Hindlimb muscle (tissue), 1 donor: ENCODE data around the gene CAPZA3. TPM values are rescaled to one million over a fixed set of nuclear protein-coding genes. Genes with fewer than 3 reads are reported as not detected.
"Not testable (repeated sequence)": the region's sequence is repeated elsewhere in the genome, so short reads cannot be mapped to it uniquely, and the experiment has no call there.

Experiments used
- DNase-seq: peaks from one replicate; pipeline ENCODE4 v3.0.0-alpha.2; 2013
- polyA plus RNA-seq: library from polyadenylated mRNA; unstranded; fragments of 120-200 nt; gene quantifications from one replicate; pipeline ENCODE4 v1.2.1, GENCODE V29; 2013; ENCODE audit not compliant: insufficient read length

Gene CAPZA3
- polyA plus RNA-seq, 1 donor, result not detected

DNA sequence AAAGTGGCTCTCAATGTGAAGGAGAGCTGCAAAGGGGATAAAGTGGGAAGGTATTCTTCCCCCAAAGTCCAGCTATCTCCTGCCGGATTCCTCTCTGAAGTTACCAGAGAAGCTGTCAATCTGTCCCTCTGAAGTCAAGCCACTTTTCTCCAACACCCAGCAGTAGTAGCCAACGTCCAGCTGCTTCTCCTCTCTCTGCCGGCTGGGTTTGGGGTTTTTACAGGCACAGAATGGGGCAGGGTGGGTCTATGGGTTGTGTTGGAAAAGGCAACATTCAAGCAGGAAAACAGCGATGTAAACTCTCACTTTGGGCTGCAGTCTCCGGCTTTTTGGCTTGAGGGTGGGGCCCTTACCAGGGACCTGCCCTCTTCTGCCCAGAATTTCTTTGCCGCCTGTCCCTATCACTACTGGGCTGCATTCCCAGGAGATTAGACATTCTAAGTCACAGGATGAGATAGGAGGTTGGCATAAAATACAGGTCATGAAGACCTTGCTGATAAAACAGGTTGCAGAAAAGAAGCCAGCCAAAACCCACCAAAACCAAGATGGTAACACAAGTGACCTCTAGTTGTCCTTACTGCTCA is 16.3 kb downstream of the CAPZA3 start:
- DNase-seq, result no peak

DNA sequence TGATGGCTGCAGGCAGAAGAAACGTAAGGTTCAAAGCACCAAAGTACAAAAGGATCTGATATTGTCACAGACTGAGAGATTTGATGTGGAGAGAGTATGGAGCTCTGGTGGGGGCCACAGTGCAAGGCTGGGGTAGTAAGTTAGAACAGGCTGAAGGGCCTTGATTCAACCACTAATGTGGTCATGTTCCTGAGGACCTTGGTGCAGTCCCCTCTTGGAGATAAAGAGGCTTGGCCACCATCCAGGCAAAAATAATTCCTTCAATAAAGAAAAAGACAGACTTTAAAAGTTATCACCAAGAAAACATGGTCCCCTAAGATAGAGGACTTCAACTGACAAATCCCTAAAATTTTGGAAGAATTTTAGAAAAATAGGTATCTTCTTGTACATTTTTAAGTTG is 17.4 kb downstream of the CAPZA3 start:
- no peak for DNase-seq

- not testable (repeated sequence) for DNase-seq
Measured at GRCh38 chr12:18766479-18766878, 28.6 kb downstream of the CAPZA3 start.

DNA sequence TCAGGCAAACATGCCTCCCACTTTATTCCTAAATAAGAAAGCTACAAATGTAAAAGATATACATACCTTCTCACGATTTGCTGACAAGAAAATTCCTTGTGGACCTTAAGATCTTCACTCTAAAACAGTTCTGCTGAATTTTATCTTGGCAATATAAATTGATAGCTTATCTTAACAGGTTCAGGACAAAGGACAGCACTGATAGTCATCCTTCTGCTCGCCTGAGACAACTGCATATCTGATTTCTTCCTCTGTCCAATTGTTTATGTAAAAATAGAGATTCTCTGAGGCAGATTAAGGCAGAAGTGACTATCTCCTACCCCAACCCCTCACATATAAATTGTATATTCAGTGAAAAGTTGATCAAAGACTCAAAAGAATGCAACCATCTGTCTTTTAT is 44.9 kb downstream of the CAPZA3 start:
- DNase-seq, result no peak

DNA sequence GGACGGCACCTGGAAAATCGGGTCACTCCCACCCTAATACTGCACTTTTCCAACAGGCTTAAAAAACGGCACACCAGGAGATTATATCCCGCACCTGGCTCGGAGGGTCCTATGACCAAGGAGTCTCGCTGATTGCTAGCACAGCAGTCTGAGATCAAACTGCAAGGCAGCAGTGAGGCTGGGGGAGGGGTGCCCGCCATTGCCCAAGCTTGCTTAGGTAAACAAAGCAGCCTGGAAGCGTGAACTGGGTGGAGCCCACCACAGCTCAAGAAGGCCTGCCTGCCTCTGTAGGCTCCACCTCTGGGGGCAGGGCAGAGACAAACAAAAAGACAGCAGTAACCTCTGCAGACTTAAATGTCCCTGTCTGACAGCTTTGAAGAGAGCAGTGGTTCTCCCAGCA is 47.5 kb downstream of the CAPZA3 start:
- DNase-seq, result not testable (repeated sequence)

Other genes with a start within 250 kb of the CAPZA3 start
- gene PLCZ1, start 107 bp upstream of the CAPZA3 start, polyA plus RNA-seq, result not detected